Stimulated activated CD8-positive, alpha-beta memory T cell treated with anti-CD3 and anti-CD28 coated beads, Interleukin-12 subunit alpha, Interleukin-12 subunit beta, amount 100 ng/mL, for 4 hours (primary cell): ENCODE results near the gene PLEK2.

Experiments
- DNase-seq: peaks from one replicate; pipeline ENCODE4 v3.0.0-alpha.2; 2020; ENCODE audit warnings: low read depth

Gene PLEK2

DNA sequence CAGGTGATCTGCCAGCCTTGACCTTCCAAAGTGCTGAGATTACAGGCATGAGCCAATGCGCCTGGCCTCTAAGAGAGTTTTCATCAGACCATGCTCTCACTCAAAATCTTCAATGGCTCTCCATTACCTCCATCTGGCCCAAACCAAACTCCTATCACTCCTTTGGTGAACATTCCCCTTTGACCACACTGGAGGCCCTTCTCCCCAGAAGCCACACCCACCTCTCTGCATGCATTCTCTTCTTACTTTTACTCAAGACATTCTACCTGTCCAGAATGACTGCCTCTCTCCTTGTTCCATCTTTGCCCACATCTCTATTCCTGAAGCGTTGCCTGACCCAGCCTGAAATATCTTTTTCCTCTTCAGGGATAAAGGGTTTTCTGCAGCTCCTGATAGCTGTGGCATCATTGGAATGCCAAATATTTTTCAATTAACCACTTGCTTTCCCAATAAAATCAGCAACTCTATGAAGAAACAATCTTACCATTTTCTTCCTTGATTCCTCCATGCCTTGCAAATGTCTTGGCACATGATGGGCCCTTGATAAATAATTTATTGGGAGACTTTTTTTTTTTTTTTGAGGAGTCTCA is 15.5 kb downstream of the PLEK2 start:
- no peak for DNase-seq

DNA sequence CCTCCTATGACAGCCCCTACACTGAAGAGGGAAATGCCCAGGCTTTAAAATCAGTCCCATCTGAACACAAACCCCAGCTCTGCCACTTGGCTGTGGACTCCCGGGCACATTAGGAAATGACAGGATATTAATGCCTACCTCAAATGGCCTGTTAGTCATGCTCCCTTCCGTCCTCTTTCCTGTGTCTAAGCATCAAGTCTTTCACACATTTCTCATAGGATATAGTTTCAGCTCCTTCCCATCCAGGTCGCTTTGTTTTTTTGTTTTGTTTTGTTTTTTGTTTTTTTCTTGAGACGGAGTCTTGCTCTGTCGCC is 16.1 kb downstream of the PLEK2 start:
- DNase-seq: no peak

DNA sequence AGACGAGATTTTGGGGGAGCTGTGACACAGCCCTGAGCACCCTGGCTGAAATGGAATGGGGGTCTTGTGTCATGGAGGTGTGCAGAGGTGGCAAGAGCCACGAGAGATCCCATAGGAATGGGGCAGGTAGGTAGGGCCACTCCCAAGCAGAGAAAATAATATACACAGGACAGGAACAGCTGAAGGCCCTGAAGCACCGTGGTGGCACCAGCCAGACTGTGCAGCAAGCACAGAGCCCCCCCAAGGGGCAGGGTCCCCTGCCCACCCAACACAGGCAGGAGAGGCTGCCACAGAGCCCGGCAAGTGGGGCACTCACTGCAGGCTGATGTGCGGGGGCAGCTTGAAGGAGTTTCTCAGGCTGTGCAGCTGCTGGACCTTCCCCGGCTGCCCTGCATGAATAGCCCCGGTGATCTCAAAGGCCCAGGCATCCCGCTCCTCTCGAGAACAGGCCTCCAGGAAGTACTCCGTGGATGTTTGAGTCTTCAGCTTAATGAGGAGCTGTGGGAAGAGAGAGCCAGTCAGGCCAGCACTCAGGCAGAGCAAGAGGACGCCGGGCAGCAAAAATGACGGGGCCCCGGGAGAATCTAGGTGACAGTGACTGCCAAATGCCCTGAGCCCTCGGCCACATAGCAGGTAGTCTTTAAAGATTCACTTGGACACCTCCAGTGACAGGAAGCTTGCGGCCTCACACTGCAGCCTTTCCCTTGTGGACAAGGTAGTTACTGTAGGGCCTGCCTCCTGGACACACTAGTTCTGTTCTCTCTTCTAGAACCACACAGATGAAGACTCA is 16.7 kb downstream of the PLEK2 start:
- no peak for DNase-seq

DNA sequence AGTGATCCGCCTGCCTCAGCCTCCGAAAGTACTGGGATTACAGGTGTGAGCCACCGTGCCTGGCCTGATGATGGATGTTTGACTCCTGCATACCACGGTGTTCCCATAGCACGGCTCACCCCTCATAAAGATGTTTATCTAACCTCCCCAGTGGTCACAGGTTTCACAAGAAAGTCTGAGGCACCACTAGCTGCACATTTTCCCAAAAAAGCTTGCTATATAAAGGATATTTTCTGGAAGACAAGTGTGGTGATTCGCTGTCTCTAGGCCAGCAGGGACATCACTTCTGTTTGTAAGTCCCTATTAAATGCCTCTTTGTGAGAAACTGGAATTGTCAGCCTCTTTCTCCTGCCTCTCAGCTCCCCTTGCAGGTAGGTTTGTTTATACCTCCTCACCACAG is 18.3 kb downstream of the PLEK2 start:
- DNase-seq: no peak

DNA sequence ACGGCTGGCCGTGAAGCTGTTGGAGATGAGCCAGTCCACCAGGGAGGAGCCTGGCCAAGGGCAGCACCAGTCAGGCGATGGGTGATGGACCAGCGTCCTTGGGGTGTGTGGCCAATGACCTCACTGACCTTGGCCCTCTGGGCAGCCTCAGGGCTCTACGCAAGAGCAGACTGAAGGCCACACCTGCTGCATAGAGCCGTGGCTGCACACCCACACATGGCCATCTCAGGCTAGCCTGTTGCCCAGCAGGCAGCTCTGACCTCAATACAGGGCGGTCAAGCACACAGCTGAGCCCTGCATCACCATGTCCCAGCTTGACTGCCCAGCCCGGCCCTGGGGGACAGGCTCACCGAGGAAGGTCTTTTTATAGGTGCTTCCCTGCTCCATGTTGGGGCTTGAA is 19.2 kb downstream of the PLEK2 start:
- DNase-seq: no peak

DNA sequence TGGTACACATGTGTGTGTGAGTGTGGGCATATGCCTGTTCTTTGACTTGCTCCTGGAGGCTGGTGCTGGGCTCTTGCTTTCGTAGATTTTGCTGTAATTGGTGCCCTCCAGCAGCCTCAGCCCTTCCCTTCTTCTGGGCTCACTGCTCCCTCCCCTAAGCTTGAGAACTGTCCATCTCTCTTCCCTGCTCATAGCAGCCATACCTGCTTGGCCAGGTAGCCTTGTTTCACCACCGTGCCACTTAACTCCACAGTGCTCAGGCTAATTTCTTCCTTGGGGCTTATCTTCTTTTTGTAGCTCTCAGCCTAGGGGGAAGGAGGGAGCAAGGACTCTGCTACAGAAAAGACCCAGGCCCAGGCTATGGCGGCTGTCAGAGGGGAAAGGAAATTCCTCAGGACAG is 19.8 kb downstream of the PLEK2 start:
- DNase-seq: no peak

DNA sequence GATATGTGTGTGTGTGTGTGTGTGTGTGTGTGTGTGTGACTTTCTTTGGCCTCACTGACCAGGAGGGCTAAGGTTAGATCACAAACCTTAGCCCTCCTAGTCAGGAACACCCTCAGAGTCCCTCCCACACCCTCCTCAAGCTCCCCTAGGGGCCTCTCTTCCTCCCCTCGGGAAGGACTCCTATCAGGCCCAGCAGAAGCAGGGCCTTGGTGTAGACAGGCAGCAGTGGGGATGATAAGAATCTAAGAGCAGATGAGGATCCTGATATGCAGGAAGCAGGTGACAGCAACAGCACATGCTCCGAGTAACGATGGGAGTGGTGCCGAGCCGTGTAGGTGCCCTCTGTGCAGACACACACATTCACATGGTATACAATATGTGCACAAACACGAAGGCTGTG is 20.7 kb downstream of the PLEK2 start:
- no peak for DNase-seq

DNA sequence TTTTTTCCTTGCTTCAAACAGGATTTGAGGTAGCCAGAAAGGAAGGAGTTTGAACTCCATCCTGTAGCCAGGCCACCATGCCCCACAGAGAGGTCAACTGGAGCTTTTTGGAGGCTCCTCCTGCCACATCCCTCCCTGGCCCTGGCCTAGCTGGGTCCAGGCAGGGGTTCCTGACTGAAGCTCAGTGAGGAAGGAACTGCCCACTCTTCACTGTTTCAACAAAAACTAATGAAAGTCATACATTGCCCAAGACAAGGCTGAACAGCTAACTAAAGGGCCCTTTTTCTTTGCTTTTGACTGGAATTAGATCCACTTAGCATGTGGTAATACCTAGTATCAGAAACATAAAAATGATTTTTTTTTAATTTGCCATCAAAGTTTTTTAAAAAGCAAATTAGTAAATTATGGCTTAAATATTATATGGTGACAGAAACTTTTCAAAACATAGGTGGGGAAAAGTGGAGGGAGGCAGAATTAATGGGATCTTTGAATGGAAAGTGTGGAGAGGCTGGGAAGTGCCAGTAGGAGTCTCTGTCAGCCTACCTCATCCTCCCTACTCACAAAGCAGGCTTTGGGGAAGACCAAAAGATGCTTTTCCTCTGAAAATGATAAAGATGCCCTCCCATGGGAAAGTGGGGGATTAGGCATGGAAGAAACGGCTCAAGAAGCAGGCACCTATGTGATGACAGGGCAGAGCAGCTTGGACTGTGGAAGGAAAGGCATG is 22.0 kb downstream of the PLEK2 start:
- no peak for DNase-seq

DNA sequence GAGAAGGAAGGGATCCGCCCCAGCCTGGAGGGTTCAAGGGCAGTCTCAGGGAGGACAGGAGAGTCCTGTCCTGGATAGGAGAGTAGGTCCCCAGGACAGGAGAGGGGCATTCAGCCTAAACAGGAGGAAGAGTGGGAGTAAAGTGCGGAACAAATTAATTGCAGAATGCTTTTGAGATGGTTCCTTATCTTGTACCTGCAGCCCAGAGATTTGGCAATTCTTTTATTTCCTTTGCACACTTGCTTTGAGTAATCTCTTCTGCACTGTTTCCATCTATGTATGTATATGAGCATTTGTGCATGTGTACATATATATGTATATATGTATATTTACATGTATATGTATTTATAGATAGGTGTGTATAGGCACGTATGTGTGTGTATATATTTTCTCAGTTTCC is 22.7 kb downstream of the PLEK2 start:
- DNase-seq: no peak

DNA sequence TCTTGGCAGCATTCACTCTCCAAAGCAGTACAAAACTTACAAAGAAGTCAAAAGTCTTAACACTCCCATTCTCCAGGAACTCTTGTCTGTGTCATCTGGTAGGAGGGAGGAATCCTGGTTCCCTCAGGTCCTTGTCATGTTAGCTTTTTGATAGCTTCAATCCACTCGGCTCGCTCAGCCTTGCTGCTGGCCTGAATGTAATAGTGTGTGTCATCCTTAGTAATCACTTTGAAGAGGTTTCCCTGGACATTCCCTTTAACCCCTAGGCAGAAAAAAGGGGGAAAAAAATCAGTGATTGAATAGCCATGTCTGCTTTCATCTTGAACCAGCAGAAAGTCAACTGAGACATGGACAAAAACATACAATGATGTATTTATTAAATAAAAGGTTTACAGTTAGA is 24.8 kb downstream of the PLEK2 start:
- no peak for DNase-seq

DNA sequence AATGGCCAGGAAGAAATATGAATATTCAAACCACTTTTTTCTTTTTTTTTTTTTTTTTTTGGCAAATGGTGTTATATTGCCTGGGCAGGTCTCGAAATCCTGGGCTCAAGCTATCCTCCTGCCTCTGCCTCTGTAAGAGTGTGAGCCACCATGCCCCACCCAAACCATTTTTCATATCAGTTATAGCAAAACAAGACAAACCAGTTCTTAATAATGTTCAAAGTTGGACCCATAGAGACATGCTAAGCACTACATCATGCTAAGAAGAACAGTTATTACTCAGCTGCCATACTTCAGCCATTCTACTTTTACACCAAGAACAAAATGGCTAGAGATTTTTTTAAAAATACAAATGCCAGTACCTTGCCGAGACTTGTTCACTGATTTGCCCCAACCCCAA is 26.3 kb downstream of the PLEK2 start:
- no peak for DNase-seq

DNA sequence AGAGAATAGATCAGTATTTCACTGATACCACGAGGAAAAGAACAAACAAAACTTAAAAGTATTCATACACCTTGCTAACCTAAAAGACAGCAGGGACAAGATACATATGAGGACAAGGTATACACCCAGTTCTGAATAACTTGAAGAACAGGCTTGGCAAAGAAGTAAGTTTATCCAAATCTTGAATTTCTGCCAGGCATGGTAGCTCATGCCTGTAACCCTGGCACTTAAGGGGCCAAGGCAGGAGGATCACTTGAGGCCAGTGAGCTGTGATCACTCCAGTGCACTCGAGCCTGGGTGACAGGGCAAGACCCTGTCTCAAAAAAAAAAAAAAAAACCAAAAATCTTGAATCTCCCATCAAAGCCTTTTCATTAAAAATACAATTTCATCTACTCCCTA is 26.8 kb downstream of the PLEK2 start:
- no peak for DNase-seq

DNA sequence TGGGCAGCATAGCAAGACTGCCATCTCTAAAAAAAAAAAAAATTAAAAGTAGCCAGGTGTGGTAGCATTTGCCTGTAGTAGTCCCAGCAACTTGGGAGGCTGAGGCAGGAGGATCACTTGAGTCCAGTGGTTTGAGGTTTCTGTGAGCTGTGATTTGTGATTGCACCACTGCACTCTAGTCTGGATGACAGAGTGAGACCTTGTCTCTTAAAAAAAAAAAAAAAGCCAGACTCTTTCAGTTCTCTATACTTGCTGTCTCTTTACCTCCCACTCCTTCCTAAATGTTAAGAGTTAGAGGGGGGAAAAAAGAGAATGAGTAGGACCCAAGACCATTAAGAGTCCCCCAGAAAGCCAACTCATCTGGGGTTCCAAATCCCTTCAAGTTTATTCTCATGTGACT is 34.0 kb downstream of the PLEK2 start:
- DNase-seq: no peak

DNA sequence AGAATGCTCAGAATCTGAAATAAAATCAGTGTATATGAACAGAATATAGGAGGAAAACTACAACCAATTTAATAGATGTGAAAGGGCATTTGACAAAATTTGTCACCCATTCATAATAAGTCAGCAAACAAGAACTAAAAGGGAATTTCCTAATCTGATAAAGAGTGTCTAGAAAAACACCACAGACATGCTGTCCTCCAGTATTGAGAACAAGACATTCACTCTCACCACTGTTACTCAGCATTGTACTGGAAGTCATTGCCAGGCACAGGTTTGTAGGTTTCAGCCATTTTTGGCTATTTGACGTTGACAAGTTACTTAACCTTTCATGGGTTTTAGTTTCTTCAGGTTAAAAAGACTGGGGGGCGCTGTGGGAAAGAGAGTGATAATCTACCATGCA is 38.6 kb downstream of the PLEK2 start:
- no peak for DNase-seq

DNA sequence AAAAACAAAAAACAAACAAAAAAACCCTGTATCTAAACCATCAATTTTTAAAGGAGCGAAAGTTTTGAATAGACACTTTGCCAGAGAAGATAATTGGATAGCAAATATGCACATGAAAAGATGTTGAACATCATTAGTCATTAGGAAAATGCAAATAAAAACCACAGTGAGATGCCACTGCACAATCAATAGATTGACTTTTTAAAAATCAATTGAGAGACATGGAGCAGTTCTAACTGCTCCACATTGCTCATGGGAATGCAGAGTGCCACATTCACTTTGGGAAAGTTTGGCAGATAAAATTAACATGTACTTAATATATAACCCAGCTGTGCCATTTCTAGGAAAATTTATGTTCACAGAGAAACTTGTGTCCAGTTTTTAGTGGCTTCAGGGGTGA is 39.1 kb downstream of the PLEK2 start:
- no peak for DNase-seq

DNA sequence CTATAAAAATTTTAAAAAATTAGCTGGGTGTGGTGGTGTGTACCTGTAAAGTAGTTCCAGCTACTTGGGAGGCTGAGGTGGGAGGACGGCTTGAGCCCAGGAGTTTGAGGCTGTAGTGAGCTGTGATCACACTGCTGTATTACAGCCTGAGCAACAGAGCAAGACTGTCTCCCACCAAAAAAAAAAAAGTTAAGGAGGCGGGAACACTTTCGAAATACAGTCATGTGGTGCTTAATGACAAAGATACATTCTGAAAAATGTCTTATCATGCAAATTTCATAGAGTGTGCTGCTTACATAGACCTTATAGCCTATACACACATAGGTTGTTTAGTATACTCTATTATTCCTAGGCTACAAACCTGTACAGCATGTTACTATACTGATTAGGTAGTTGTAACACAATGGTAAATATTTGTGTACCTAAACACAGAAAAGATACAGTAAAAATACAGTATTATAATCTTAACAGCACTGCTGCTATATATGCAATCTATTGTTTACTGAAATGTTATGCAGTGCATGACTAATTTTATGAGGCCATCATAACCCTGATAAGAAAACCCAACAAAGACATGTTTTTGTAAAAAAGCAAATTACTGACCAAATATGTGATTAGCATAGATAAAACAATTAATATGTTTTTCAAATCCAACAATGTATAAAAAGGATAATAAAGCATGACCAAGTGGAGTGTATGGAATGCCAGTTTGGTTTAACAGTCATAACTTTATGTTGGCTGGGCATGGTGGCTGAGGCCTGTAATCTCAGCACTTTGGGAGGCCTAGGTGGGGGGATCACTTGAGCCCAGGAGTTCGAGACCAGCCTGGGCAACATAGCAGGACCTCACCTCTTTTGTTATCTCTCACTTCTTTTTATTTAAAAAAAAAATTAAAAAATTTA is 40.5 kb downstream of the PLEK2 start:
- DNase-seq: no peak

DNA sequence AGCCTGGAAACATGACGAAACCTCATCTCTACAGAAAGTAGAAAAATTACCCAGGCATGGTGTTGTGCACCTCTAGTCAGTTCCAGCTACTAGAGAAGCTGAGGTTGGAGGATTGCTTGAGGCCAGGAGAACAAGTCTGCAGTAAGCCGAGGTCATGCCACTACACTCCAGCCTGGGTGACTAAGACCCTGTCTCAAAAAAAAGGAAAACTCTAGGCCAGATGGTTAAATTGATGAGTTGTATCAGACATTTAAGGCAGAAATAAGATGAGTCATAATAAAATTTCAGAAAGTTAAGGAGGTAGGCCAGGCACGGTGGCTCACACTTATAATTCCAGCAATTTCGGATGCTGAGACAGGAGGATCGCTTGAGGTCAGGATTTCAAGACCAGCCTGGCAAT is 41.1 kb downstream of the PLEK2 start:
- no peak for DNase-seq

DNA sequence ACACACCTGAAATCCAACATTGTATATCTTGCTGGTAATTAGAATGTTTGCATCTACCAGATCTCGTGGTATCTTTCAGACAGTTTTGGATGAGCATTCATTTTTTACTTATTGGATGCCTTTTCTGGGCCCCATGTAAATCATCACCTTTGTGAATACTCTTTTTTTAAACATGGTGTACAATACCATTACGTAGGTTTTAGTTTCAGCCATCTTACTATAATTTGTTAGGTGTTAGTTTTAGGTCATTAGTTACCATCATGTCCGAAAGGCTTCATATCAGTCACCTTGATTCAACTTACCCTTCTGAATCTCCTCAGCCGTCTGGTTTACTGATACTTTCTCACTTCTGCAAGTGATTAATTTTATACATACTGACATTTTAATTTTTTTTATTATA is 46.5 kb downstream of the PLEK2 start:
- DNase-seq: no peak

DNA sequence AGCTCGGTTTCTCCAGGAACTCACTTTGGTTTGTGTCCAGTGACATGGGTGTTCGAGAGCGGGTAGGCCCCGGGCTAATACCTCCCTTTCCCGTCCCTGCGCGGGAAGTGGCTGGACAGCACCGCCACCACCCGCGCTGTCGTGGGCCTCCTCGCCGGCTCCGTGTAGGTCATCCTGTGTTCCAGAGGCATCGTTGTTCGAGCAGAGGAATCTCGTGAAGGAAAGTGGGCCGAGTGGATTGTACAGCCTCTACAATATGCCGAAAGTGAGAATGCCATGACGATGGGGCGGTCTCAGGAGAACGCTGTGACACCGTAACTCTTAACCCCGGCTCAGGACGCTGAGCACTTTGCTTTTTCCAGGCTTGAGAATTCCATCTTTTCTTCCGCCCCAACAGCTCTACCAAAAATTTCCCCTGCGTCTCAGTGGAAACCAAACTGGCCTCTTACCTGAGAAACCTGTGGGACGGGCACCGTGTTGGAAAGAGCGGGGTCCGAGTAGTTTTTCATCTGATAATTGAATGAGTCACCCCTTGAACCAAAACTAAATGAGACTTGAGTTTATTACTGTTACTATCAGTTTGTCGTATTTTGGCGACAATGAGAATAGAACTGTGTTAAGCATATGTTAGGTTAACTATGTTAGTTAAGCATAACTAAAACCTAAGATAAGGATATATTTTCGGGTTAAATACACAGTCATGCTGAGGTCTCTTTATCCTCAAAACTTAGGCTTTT is 51.3 kb downstream of the PLEK2 start:
- no peak for DNase-seq

DNA sequence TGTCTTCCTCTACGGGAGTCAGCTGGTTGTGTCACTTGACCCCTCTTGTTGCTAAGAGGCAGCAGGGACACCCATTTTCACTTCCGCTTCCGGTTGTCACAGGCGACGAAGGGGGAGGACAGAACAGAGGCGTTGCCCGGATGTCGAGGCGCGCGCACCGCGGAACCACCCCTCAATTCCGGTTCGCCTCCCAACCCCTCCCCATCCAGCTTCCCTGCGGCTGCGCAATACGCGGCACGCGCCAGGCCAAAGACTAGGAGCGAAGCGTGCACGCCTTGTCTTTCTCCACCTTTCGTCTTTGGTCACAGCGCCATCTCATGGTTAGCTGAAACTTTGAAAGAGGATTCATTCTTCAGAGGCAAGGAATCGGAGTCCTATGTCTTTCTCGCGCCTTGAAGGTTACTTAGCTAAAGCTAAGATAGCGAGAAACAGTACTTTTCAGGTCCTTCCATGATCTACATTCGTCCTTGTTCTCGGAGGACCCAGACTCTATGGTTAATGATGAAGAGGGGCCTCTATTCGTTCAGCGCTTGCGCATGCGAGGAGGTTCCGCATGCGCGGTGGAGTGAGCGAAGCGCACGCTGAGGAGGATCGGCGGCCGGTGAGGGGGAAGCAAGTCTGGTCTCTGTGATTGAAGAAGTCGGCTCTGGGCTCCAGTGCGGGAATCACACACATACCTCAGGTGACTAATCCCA is 52.0 kb downstream of the PLEK2 start, which contains the start of the genes ATP6V1D and EIF2S1:
Gene ATP6V1D (minus strand): TSS at position 30 of the 695 bp plus-strand sequence. CDS start 106 bp downstream, outside the sequence.
Gene EIF2S1 (plus strand): TSS at position 554 of the 695 bp plus-strand sequence. CDS start 4,440 bp downstream, outside the sequence.
- DNase-seq: peak; percentile 100
